Neural progenitor cell (in vitro differentiated cells): Measurements from ENCODE around the gene CEP170. TPM values are rescaled to one million over a fixed set of nuclear protein-coding genes. Genes with fewer than 3 reads are reported as not detected.
A peak's percentile ranks its signal among the peaks of the same experiment; 100 is the strongest.

Source experiments
- DNase-seq: peaks from one replicate; pipeline ENCODE4 v3.0.0-alpha.2; 2016; ENCODE audit warnings: low spot score
- H2AFZ ChIP-seq: fragments of 200-600 bp; sonication (generic); replicated peaks from 2 replicates; pipeline ENCODE4 v1.6.1; 2016; ENCODE audit warnings: antibody characterized with exemption
- H3F3A ChIP-seq: fragments of 200-600 bp; sonication (generic); 2 replicates; pipeline ENCODE4 v1.6.1; 2016; ENCODE audit warnings: antibody characterized with exemption, low read depth
- H3K27ac ChIP-seq: fragments of 200-600 bp; sonication (generic); 2 replicates; pipeline ENCODE4 v1.5.1; 2016; ENCODE audit warnings: mild to moderate bottlenecking
- H3K27me3 ChIP-seq: fragments of 200-600 bp; sonication (generic); 2 replicates; pipeline ENCODE4 v1.6.1; 2016; ENCODE audit warnings: mild to moderate bottlenecking, moderate library complexity
- H3K36me3 ChIP-seq: fragments of 200-600 bp; sonication (generic); 2 replicates; pipeline ENCODE4 v1.5.1; 2016
- H3K4me1 ChIP-seq: fragments of 200-600 bp; sonication (generic); 2 replicates; pipeline ENCODE4 v1.6.1; 2016; ENCODE audit warnings: mixed run types
- H3K4me2 ChIP-seq: fragments of 200-600 bp; sonication (generic); 2 replicates; pipeline ENCODE4 v1.6.1; 2016
- H3K4me3 ChIP-seq: fragments of 200-600 bp; sonication (generic); 2 replicates; pipeline ENCODE4 v1.5.1; 2016
- H3K79me2 ChIP-seq: fragments of 200-600 bp; sonication (generic); 2 replicates; pipeline ENCODE4 v1.6.1; 2016; ENCODE audit warnings: low read depth
- H3K9ac ChIP-seq: fragments of 200-600 bp; sonication (generic); 2 replicates; pipeline ENCODE4 v1.6.1; 2016
- H3K9me3 ChIP-seq: fragments of 200-600 bp; sonication (generic); 2 replicates; pipeline ENCODE4 v1.5.1; 2016; ENCODE audit warnings: low read depth
- H4K20me1 ChIP-seq: fragments of 200-600 bp; sonication (generic); 2 replicates; pipeline ENCODE4 v1.6.1; 2016; ENCODE audit warnings: low read depth
- H3K27ac Mint-ChIP-seq: 3 replicates; pipeline ENCODE4 v1.8.0; 2021; ENCODE audit warnings: mixed read lengths
- H3K27me3 Mint-ChIP-seq: 2 replicates; pipeline ENCODE4 v1.8.0; 2022; ENCODE audit warnings: low read depth, mild to moderate bottlenecking, inconsistent platforms, moderate library complexity, mixed read lengths; ENCODE audit not compliant: insufficient read depth
- H3K36me3 Mint-ChIP-seq: 3 replicates; pipeline ENCODE4 v1.8.0; 2021; ENCODE audit warnings: mixed read lengths
- H3K4me1 Mint-ChIP-seq: 3 replicates; pipeline ENCODE4 v1.8.0; 2021; ENCODE audit warnings: mixed read lengths
- H3K4me3 Mint-ChIP-seq: 3 replicates; pipeline ENCODE4 v1.8.0; 2021; ENCODE audit warnings: mild to moderate bottlenecking, moderate library complexity, mixed read lengths
- H3K9me3 Mint-ChIP-seq: 3 replicates; pipeline ENCODE4 v1.8.0; 2020; ENCODE audit warnings: mixed read lengths
- CTCF ChIP-seq: fragments of 200-600 bp; sonication (generic); IDR thresholded peaks from 2 replicates; pipeline ENCODE4 v1.5.1; 2017; ENCODE audit warnings: antibody characterized with exemption, mild to moderate bottlenecking
- EZH2 ChIP-seq: fragments of 200-600 bp; sonication (generic); IDR thresholded peaks from 2 replicates; pipeline ENCODE4 v1.6.1; 2017; ENCODE audit warnings: antibody characterized with exemption, mild to moderate bottlenecking, moderate library complexity
- EZH2phosphoT487 ChIP-seq: fragments of 200-600 bp; sonication (generic); IDR thresholded peaks from 2 replicates; pipeline ENCODE4 v1.6.1; 2017; ENCODE audit warnings: antibody characterized with exemption
- total RNA-seq: library from RNA; depleted of rRNA; stranded (reverse); fragments of >200 nt; gene quantifications from 2 replicates; pipeline ENCODE4 v1.2.3, GENCODE V29; 2015; ENCODE audit warnings: low replicate concordance

The CEP170 gene
- total RNA-seq, 1 donor from 2014 or later = 126 TPM

- H3K9ac ChIP-seq = peak overlapping the region; percentile 57
- no peaks in the 10 kb centered on the region for H3K9me3 ChIP-seq
- peak; percentile 81 for DNase-seq
- peaks cover 24% of the 10 kb centered on the region for H3K36me3 Mint-ChIP-seq
- peak overlapping the region; percentile 97 for H3K4me2 ChIP-seq
- peak overlapping the region; percentile 88 for H2AFZ ChIP-seq
- no peaks in the 10 kb centered on the region for H3K27me3 ChIP-seq
- H3K79me2 ChIP-seq = peaks cover 70% of the 10 kb centered on the region
- H3K4me3 Mint-ChIP-seq = peak overlapping the region; percentile 100
- H3K9me3 Mint-ChIP-seq = peaks cover 22% of the 10 kb centered on the region
- H3K27me3 Mint-ChIP-seq = peaks cover 4% of the 10 kb centered on the region
- H3K36me3 ChIP-seq = no peaks in the 10 kb centered on the region
- H3F3A ChIP-seq = peaks cover 15% of the 10 kb centered on the region
- peak overlapping the region; percentile 97 for H3K27ac Mint-ChIP-seq
- TF ChIP-seq EZH2 = no peak
- TF ChIP-seq EZH2phosphoT487 = no peak
- no peak for TF ChIP-seq CTCF
- H4K20me1 ChIP-seq = peaks cover 48% of the 10 kb centered on the region
- peaks cover 10% of the 10 kb centered on the region for H3K4me1 Mint-ChIP-seq
- peak overlapping the region; percentile 64 for H3K4me3 ChIP-seq
- H3K27ac ChIP-seq = peak overlapping the region; percentile 87
- peaks cover 26% of the 10 kb centered on the region for H3K4me1 ChIP-seq
Measured at GRCh38 chr1:243254233-243254926, 701 bp downstream of the CEP170 start.

GRCh38 chr1:243253926-243254232, 1.2 kb downstream of the CEP170 start:
- H3K4me1 Mint-ChIP-seq = peaks cover 10% of the 10 kb centered on the region
- Histone ChIP-seq H3K36me3 (no peaks in the 10 kb centered on the region), H4K20me1 (peaks cover 53% of the 10 kb centered on the region), H3K27me3 (no peaks in the 10 kb centered on the region), H3K79me2 (peaks cover 75% of the 10 kb centered on the region), H3K4me2 (peak overlapping the region; percentile 97), H3F3A (peaks cover 15% of the 10 kb centered on the region), H2AFZ (no peak overlapping the region), H3K9ac (peak overlapping the region; percentile 57), H3K27ac (peak overlapping the region; percentile 87), H3K9me3 (no peaks in the 10 kb centered on the region), H3K4me3 (peak overlapping the region; percentile 64), H3K4me1 (peaks cover 26% of the 10 kb centered on the region)
- peaks cover 28% of the 10 kb centered on the region for H3K36me3 Mint-ChIP-seq
- peaks cover 4% of the 10 kb centered on the region for H3K27me3 Mint-ChIP-seq
- peak overlapping the region; percentile 26 for H3K27ac Mint-ChIP-seq
- peak overlapping the region; percentile 100 for H3K4me3 Mint-ChIP-seq
- H3K9me3 Mint-ChIP-seq = peaks cover 22% of the 10 kb centered on the region
- DNase-seq = peak; percentile 8
- no peak for TF ChIP-seq CTCF
- TF ChIP-seq EZH2phosphoT487 = no peak
- no peak for TF ChIP-seq EZH2

DNA sequence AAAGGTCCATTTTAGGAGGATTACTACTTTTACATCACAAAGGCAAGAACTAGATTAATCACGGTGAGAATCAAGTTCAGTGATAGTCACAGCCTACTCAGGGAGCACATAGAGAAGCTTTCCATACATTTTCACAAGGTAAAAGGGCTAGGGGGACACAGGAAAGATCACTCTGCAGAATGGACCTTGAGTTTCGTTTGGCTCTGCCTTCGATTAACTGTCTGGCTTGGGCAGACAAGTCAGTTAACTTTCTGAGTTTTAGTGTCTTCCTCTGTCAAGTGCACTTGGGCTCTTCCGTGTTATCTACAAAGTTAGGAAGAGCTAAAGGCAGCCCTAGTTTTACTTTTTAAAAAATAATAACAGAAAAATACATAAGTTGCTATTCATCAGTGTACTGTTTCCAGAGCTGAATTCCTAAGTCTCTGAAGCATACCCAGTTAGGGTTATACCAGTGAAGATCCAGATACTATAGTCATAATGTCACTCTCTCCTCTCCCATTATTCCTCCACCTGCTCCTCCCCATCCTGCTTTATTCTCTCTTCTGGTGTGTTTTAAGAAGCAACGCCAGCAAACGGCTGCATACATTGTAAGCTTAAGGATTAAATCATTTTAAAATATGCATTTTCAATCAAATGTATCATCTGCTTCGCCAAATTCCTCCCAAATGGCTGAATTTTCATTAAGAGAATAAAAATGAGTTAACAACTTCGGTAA, 1.7 kb downstream of the CEP170 start:
- no peak overlapping the region for H2AFZ ChIP-seq
- H3K4me3 ChIP-seq = peak overlapping the region; percentile 64
- H3K4me2 ChIP-seq = peak overlapping the region; percentile 97
- peak overlapping the region; percentile 57 for H3K9ac ChIP-seq
- TF ChIP-seq EZH2 = no peak
- no peak for TF ChIP-seq CTCF
- TF ChIP-seq EZH2phosphoT487 = no peak
- Mint-ChIP-seq H3K4me3 (peak overlapping the region; percentile 100), H3K9me3 (peaks cover 27% of the 10 kb centered on the region), H3K27ac (peak overlapping the region; percentile 26), H3K36me3 (peaks cover 33% of the 10 kb centered on the region), H3K4me1 (peaks cover 10% of the 10 kb centered on the region), H3K27me3 (peaks cover 5% of the 10 kb centered on the region)
- peaks cover 81% of the 10 kb centered on the region for H3K79me2 ChIP-seq
- H3F3A ChIP-seq = peaks cover 15% of the 10 kb centered on the region
- peak; percentile 6 for DNase-seq
- H3K4me1 ChIP-seq = peaks cover 26% of the 10 kb centered on the region
- no peaks in the 10 kb centered on the region for H3K9me3 ChIP-seq
- H3K27me3 ChIP-seq = no peaks in the 10 kb centered on the region
- no peak overlapping the region for H3K27ac ChIP-seq
- no peaks in the 10 kb centered on the region for H3K36me3 ChIP-seq
- H4K20me1 ChIP-seq = peaks cover 58% of the 10 kb centered on the region
